Measurements from ENCODE around the gene OPN4.

OPN4 gene

DNA sequence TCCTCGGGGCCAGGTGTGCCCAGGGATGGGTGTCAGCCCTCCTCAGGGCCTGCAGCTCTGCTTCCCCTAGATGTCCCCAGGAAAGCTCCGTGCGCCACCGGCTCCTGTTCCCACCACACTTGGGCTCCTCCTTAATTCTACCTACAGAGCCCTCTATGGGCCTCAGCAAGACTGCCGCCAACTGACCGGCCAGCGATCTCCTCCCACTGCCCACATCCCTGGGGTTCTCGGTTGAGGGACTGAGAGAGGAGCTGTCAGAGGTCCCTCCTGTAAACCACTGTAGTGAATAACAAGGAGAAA is 8.6 kb downstream of the OPN4 start:
- DNase-seq, result no peak

DNA sequence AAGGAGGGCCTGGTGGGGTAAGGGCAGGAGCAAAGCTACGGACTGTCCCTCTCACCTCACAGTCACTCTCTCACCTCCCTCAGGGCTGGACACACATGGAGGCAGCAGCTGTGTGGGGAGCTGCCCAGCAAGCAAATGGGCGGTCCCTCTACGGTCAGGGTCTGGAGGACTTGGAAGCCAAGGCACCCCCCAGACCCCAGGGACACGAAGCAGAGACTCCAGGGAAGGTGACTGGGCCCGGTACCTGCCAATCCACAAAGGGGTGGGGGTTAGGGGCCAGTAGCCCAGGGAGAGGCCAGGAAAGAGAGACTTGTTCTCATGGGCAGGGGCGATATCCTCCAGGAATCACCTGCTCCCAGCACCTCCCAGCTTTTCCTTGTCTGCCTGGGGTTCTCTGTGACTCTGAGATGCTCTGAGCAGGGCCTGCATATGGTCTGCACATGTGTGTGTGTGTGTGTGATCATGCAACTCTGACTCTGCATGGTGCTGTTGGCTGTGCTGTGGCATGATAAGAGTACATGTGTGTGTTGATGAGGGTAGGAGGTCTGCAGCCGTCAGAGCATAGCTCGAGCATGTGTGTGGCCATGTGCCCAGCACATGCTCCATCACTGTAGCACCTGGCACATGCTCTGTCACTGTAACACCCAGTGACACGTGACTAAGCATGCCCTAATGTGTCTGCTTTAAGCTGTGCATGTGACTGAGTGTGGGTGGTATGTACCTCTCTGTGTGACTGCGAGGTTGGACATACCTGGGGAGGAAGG is 9.4 kb downstream of the OPN4 start:
- no peak for DNase-seq

DNA sequence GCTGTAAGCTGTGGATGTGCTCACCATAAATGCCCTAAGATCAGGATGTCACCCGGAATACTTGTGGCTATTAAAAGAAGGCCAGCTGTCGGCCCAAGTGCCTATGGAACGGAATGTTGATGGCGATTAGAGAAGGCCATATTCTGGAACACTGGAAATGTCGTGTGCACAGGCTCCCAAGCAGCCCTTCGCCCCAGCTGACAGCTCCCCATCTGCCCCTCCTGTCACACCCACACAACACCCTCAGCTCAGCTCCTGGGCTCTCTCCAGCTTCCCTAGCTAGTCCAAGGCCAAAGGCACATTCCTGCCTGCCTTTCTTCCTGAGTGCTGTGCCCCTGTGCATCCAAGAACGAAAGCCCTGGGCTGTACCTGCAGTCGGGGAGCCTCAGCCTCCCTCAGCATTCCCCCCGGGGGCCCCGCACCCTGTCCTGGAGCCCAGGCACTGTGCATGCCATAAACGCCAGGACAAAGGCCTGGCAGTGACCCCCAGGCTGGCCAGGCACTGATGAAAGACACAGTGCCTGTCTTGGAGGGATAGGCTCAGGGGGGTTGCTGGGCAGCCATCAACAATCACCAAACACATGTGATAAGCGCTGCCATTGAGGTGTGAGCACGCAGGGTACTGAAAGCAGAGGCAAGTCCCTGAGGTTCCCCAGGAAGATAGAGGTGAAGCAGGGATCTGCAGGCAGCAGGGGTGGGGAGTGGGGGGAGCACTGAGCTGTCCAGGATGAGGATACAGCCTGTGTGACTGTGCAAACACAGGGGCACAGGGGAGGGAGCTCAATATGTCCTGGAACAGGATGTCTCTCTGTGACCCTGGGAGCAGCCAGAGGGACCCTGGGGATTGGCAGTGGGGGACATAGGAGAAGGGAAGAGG is 10.2 kb downstream of the OPN4 start:
- no peak for DNase-seq

DNA sequence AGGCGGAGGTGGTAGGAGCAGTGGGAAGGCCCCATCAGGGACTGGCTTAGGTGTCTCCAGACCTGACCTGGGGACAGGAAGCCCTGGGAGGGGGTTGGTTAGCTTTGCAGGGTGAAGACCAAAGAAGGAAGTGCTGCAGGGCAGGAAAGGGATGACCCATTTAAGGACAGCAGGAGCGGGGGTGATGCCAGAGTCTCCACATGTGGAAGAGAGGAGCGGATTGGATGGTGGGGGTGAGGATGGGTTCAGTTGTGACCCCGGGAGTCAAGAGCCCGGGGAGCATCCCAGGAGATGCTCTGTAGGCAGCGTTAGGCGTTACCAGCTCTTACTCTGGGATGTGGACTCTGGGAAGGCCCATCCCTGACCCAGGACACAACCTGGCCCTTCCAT is 10.9 kb downstream of the OPN4 start:
- no peak for DNase-seq

DNA sequence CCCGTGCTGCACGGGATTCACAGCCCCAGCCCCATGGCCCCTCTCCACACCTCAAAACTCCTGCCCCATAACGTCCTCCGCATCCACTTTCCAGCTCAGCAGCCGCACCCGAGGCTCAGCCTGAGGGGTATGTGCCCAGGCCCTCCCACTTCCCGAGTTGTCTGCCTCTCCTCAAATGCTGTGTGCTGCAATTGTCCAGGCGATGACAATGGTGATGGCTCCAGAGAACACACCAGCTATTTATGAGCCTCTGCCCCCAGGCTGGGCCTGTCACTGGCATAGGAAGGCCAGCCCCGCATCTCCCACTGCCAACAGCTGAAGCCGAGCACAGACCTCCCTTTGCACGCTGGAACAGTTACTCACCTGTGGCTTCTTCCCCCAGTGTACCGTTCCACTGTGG is 11.5 kb downstream of the OPN4 start:
- DNase-seq, result no peak

DNA sequence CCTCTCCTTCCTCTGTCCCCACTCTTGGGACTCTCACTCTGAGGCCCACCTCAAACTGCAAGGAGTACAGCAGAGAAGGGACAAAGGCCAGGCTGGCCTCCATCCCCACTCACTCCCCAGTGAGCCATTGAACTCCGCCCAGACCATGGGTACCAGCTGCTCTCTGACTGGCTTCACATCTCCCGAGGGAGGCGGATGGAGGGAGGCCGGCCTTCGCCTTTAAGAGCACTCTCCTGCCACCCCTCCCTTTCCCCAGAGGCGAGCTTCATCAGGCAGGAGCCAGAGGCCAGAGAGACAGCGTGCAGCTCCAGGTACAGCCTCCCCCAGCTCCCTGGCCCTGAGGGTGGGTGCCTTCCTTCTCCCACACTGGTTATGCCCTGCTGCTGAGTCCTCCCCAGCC is 12.2 kb downstream of the OPN4 start:
- DNase-seq, result no peak

DNA sequence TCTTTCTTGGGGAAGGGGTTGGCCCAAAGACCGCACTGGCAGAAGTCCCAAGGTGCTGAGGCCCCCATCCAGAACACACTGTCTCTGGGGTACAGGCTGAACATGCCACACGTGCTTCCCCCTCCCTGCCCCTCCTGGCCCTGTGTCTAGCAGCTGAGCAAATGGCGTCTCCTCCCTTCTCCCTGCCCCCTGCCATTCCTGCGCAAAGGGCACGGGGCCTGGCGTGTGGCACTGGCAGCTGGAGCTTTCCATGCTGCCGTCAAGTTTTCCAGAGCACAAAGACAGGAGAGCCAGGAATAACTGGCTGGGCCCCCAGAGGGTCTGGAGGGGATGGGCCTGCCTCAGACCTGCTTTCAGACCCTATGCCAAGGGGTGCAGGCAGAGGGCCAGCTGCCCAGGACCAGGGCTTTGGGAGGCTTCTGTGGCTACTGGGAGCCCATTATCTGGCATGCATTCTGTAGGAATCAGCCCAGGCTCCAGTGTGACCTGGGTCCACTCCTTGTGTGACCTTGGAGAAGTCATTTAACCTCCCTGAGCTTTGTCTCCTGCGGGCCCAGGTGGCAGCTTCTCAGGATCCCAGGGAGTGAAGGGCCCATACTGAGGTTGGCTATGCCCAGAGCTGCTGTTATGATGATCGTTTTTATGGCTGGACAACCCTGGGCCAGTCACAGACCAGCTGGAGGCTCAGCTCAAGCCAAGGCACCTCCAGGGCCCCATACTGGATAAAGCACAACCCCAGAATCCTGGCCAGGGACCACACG is 13.3 kb downstream of the OPN4 start:
- DNase-seq, result no peak

DNA sequence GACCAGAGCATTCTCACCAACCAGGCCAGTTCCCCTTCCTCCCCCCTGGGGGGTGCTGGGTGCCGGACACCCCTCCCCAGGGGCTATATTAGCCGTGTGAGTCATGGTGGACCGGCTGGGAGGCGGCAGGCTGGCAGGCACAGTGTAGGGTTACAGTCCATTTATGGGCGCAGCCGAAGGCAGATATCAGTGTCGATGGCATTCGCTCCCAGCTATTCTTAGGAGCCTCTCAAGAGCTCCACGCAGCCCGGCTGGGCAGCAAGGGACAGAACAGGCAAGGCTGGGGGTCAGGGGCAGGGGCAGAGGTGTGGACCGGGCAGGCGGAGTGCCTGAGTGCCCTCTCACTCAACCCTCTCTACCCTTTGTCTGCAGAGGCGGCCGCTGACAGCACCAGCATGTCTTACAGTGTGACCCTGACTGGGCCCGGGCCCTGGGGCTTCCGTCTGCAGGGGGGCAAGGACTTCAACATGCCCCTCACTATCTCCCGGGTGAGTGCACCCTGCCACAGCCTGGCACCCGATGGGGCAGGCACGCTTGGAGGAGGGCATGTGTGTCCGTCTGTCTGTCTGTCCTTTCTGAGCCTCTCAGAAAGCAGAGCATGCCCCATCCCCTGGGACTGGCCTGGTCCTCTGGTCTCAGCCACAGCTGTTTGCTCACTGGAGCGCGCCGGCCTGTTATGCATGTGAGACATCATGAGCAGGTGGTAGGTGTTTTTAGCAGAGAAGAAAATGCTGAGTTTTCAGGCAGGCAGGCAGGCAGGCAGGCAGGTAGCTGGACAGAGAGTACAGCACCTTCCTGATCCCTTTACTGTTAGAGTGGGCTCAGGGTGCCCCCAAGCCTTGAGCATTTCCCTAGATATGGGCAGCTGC is 14.2 kb downstream of the OPN4 start, which contains the start of gene LDB3:
TSS of gene LDB3 (plus strand) at position 215 of the 869 bp plus-strand sequence. CDS start at position 396, 181 bp downstream.
- DNase-seq, result no peak

DNA sequence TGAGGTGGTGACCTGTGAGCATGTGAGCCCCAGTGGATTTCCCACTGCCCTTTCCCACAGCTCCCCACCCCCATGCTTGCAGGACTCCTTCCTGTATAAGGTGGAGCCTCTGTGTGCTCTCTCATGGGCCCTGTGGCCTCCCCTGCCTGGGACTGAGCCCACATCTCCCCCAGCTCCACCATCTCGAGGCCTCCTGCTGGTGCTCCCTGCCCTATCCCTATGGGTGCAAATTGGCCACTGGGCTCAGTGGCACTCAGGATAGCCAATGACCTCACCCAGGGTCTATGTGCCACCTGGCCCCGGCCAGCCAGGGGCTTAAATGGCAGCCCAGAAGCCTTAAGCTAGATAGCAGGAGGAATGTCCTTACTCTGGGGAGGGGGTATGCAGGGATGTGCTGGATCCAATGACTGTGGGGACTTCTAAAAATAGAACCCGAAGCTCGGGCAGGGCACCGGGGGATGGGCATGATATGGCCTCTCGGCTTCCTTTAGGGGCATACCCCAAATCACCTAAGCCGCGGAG is 16.0 kb downstream of the OPN4 start:
- no peak for DNase-seq

DNA sequence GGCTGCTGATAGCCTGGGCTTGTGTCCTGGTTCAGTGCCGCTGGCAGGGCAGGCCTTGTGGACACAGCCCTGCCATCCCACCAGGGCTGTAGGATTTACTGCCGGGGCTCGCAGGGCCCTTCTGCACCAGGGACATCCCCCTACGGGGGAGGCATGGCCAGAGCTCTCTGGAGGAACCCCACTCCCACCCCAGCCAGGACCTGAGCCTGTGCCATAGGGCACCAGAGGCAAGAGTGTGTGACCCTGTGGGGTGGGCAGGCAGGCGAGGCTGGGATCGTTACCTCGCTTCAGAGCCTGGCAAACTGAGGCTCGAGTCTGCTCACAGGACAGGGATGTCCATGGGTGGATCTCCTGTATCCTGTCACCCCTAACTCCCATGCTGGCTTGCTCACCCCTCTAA is 16.5 kb downstream of the OPN4 start:
- DNase-seq, result no peak

DNA sequence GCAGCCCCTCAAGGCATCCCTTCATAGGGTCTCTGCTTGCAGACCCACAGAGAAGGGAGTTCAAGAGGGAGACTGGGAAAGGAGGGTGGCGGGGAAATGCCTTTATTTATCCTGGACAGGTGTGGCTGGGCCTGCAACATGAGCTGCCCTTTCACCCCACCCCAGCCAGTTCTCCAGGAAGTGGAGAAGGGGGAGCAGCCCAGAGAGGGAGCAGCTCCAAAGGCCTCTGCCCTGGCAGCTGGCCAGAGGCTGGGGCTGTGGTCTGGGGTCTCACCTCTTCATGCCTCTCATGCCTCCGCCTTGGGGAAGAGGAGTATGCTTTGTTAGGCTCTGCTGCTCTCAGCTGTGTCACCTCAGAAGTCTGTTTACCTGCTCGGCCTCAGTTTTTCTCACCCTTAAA is 17.1 kb downstream of the OPN4 start:
- no peak for DNase-seq

DNA sequence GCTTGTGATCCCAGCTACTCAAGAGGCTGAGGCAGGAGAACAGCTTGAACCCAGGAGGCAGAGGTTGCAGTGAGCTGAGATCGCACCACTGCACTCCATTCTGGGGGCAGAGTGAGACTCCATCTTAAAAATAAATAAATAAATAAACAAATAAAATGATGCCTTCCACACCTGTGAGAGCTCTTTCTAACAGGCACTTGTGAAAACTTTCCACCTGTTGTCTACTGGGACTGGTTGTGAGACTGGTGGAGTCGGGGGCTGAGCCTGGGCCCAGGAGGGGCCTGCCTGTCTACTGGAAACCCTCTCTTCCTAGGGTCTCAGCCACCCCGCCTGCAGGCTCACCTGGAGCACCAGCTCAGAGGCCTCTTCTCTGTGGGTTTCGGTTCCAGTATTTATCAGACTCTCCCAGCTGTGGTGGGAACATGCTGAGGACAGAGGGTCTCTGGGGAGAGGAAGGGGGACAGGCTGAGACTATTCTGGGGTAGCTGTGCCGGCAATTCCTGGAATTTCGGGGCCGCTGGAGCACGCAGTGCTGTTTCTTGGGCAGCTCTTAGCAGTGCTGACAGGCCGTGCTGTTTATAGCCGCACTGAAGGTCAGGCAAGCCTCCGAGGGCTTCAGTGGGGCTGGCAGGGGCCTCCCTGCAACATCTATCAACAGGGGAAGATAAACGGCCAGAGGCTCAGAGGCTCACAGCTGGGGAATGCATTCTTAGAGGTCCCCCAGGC is 17.8 kb downstream of the OPN4 start:
- no peak for DNase-seq

DNA sequence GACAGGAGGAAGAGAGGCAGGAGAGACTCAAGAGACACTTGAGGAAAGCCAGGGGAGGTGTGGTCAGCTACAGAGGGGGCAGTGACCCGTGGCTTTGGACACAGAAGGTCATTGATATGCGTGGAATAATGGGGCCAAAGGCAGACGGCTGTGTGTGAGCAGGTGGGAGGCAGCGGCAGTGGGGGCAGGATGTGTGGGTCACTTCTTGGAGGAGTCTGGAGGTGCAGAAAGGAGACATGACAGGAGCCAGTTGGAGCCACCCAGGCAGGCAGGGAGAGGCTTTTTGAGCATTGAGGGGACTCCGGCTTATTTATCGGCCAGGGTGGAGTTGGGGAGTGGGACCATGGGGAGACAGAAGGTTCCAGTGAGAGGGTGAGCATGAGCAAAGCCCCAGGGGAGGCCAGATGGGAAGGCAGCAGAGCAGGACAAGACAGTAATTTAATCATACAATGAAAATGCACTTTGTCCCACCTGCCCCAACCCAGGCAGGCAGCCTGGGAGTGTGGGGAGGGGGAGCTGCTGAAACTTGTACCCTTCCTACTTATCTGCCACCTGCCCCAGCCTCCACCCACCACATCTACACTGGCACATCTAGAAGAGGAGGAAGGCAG is 19.0 kb downstream of the OPN4 start:
- no peak for DNase-seq

DNA sequence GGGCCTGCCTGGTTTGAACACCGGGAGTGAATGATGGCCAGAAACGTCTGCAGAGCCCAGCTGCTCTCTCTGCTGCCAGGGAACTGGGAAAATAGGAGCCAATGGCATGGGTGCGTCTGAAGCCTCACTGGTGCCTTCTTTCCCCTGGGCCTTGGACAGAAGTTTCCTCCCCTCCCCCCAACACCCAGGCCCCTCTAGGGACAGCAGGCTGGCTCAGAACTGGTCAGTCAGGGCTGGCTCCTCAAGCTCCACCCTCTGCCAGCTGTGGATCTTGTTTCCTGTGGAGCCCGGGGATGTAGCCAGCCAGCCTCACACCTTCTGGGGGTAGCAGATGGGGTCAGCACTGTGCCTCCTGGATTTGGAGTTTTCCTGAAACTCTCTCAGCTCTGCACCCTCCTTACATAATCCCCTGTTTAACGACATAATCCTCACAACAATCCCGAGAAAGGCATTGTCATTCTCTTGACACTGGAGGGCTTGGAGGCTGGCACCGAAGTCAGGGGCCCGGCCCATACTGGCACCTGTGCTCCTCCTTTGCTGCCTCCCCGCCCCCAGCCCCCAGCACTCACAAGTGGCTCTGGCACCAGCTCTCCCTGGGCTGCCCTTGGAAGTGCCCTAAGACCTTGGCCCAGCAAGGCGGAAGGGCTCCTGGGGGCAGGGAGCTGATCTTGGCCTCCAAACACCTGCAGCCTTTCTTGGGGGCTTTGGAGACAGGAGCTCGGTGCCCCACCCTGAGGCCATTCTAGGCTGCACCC is 19.7 kb downstream of the OPN4 start:
- DNase-seq, result no peak

DNA sequence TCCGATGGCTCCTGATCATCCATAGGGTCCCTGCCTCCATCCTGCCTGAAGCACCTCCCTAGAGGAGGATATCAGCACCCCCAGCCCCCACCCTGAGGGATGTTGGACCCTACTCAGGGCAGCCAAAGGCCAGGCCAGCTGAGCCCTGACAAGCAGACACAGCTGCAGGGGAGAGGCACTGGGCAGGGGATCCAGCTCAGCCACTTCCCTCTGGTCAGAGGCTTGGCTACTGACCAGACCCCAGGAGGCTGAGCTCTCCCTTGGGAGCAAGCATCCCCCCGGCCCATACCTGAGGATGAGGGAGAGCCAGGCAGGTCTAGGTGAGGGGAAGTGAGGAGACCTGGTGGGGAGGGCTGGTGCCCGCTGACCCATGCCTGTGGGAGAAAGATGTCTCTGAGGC is 20.6 kb downstream of the OPN4 start:
- no peak for DNase-seq

DNA sequence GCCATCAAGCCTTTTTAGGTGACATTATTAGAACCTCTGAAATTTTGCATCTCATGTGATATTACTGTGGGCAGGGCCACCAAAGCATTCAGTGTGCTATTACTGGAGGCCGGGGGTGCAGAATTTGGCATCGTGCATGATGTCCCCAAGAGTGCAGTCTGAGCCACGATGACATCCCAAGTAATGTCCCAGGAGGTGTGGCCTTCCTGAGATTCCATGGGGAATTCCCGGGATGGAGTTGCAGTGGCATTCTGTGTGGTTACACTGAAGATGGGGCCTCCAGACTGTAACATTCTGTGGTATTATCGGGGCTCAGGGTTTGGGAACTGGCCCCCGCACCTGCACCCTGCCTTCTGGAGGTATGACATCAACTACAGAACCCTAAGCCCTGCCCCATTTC is 23.0 kb downstream of the OPN4 start:
- no peak for DNase-seq

DNA sequence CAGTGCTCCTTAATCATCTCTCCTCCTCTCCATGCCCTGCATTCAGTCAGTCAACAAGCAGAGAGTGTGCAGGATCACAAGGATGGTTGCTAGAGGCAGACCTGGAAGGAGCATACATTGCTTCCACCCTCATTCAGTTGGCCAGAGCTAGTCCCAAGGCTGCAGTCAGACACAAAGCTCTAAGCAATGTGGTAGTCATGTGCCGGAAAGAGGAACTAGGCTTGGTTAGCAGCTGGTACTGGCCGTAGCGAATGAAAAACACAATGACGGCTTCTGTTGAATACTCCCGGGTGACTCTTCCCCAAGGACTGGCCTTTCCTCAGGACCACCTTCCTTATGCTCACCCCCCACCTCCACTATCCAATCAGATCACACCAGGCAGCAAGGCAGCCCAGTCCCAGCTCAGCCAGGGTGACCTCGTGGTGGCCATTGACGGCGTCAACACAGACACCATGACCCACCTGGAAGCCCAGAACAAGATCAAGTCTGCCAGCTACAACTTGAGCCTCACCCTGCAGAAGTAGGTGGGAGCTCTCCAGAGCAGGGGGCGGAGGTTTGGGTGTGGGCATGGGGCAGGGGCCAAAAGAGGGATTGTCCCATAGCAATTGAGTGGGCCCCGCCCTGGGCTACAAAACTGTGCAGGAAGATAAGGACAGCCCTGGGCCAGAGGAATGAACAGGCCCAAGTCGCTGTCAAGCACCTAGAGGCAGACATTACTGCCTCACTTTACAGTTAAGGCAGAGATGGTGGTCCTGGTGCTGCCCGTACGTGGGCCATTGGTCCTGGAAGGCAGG is 24.8 kb downstream of the OPN4 start:
- no peak for DNase-seq

DNA sequence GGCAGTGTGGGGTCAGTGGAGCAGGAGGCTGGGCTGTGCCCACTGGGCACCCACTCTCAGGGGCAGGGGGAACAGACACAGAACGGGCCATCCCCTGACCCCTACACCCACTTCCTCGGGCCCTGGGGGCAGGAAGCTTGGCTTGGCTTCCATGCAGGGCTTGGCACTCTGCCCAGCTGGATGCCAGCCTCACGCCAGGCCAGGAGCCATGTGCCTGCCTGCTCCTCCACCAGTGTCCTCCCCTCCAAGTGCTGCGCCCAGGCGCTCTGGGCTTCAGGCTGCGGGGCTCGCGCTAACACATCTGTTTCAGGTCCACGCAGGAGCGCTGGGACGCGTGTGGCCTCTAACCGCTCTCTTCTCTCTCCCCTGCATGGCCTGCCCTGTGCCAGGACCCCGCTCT is 26.7 kb downstream of the OPN4 start:
- no peak for DNase-seq

DNA sequence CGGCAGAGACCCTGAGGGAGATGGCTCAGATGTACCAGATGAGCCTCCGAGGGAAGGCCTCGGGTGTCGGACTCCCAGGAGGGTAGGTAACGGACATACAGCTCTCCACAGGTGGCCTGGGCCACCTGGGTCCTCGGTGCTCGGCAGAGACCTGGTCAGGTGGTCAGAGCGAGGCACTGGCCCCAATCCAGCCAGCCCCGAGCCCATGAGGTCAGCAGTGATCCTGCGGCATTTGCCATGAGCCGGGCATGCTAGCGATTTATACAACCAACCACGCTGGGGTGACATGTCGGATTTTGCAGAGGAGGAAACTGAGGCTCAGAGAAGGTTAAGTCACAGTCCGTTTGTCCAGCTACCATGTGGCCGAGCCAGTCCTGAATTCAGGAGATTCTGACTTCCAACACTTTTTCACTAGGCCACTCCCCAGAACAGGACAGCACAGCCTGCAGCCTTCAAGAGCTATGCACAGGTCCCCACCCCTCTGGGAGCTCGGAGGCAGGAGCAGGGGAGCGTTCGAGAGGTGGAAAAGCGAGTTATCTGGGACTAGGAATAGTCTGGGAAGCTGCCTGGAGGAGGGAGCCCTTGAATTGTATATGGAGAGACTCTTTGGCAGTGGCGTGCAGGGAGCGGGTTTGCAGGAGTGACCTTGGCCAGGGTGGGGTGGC is 27.5 kb downstream of the OPN4 start:
- DNase-seq, result no peak
